Testis (tissue), 3 donors: ENCODE data around the gene MAP4. TPM values are rescaled to one million over a fixed set of nuclear protein-coding genes. Genes with fewer than 3 reads are reported as not detected.

Experiments used
- DNase-seq: peaks from one replicate; pipeline ENCODE4 v3.0.0-alpha.2; 2019
- H3K27ac ChIP-seq, 2 donors: fragments of 200-600 bp; sonication (generic); one replicate each; pipeline ENCODE4 v1.5.1; 2019
- H3K27me3 ChIP-seq: fragments of 200-600 bp; sonication (generic); one replicate; pipeline ENCODE4 v1.5.1; 2019
- H3K36me3 ChIP-seq: fragments of 200-600 bp; sonication (generic); one replicate; pipeline ENCODE4 v1.5.1; 2017; ENCODE audit warnings: low read depth; ENCODE audit errors: missing control alignments
- H3K4me1 ChIP-seq: fragments of 200-600 bp; sonication (generic); one replicate; pipeline ENCODE4 v1.5.1; 2019
- H3K4me3 ChIP-seq, 2 donors: fragments of 200-600 bp; sonication (generic); one replicate each; pipeline ENCODE4 v1.5.1; 2017 to 2019
- H3K9me3 ChIP-seq: fragments of 200-600 bp; sonication (generic); one replicate; pipeline ENCODE4 v1.5.1; 2017
- CTCF ChIP-seq, 3 experiments: fragments of 450-650 bp in 2 of 3; fragments of 200-600 bp in 1 of 3; sonication (generic) in 1 of 3; IDR thresholded peaks; one replicate each; pipeline ENCODE4 v1.5.1; 2016 to 2019; ENCODE audit warnings: antibody characterized with exemption in 3 of 3, mild to moderate bottlenecking in 2 of 3, moderate library complexity in 1 of 3
- POLR2A ChIP-seq: fragments of 450-650 bp; IDR thresholded peaks from one replicate; pipeline ENCODE4 v1.6.1; 2017; ENCODE audit warnings: antibody characterized with exemption, mild to moderate bottlenecking, moderate library complexity
- WGBS, 2 donors: methylation state at CpG; one replicate each; pipeline ENCODE4 v1.1.5; 2018; 5-methylcytosine and 5-hydroxymethylcytosine counted together
- intact Hi-C: fragments of 100-400 bp; cut with DNase I; formaldehyde crosslinking; loops from one replicate; pipeline ENCODE4 v1.15.1; 2023; ENCODE audit warnings: low total_unique reads
- polyA plus RNA-seq: library from polyadenylated mRNA; stranded (reverse); fragments of 350-450 nt; fragmentation: Illumina TruSeq; extraction: RNeasy Lipid Tissue Mini Kit (QIAGEN cat#74804); gene quantifications from one replicate; pipeline ENCODE4 v1.2.3, GENCODE V29; 2014; ENCODE audit warnings: low read depth, low replicate concordance; ENCODE audit not compliant: insufficient read depth
- total RNA-seq, 2 donors: library from RNA; depleted of rRNA; stranded (reverse); fragments of >200 nt; gene quantifications; one replicate each; pipeline ENCODE4 v1.2.3, GENCODE V29; 2016

The MAP4 gene
- total and polyA plus RNA-seq, 3 donors from 2014 or later, result 195 to 241 (median 226) TPM

DNA sequence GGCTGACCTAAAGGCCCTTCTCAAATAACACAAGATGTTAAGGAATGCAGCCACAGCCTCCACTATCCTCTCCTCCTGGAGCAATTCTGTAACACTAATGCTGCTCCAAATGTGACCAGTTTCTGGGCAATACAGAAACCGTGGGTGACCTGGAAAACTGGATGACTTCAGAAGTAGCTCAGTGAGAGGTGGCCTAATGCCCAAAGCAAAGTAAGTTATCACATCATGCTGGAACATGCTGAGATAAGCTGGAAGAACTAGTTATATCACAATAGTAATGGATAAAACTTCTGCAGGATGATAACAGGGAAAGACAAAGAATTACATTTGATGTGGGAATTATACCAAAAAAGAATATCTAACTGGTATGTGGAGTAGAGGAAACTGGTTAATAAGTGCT lies 141.3 kb downstream of the MAP4 start:
- H3K27ac ChIP-seq, result peak overlapping the region in 1 of 2 donors; percentile 39
- no peak for TF ChIP-seq POLR2A
- TF ChIP-seq CTCF (IDR thresholded peaks at IDR 0.05), result no peak
- WGBS, 2 donors, result 35 to 60% methylated on average over 1 of the region's 1 CpG

DNA sequence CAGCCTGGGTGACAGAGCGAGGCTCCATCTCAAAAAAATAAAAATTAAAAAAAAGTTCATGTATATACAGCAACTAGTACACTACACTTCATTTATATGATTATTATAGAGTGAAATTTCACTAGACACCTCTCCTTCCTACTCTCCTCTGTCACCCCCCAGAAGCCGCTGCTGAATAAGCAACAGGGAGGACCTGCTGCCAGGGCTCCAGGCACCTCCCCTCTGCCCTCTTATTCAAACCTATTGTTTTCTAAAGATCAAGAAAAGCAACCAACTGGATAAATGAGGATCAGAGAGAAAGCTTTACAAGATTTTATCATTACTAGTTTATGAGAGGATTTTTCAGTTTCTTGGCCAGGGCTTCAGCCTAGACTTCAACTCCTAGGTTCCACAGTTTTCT lies 141.8 kb downstream of the MAP4 start:
- H3K36me3 ChIP-seq, result no peaks in the 10 kb centered on the region
- H3K4me1 ChIP-seq, result peaks cover 25% of the 10 kb centered on the region
- TF ChIP-seq POLR2A, result no peak
- TF ChIP-seq CTCF (IDR thresholded peaks at IDR 0.05), result no peak
- H3K9me3 ChIP-seq, result no peaks in the 10 kb centered on the region
- WGBS, 2 donors, result 84 to 92% methylated on average over 2 of the region's 2 CpGs
- H3K4me3 ChIP-seq, result no peak overlapping the region
- no peaks in the 10 kb centered on the region for H3K27me3 ChIP-seq
- intact Hi-C loops, result no loop called here
- H3K27ac ChIP-seq, result peak overlapping the region in 1 of 2 donors; percentile 39
- DNase-seq, result no peak

More for the DNA sequence above, 141.3 kb downstream of the MAP4 start:
- Histone ChIP-seq H3K4me3 (no peak overlapping the region), H3K4me1 (peaks cover 25% of the 10 kb centered on the region), H3K27me3 (no peaks in the 10 kb centered on the region), H3K36me3 (no peaks in the 10 kb centered on the region), H3K9me3 (no peaks in the 10 kb centered on the region)
- intact Hi-C loops, result no loop called here
- no peak for DNase-seq

DNA sequence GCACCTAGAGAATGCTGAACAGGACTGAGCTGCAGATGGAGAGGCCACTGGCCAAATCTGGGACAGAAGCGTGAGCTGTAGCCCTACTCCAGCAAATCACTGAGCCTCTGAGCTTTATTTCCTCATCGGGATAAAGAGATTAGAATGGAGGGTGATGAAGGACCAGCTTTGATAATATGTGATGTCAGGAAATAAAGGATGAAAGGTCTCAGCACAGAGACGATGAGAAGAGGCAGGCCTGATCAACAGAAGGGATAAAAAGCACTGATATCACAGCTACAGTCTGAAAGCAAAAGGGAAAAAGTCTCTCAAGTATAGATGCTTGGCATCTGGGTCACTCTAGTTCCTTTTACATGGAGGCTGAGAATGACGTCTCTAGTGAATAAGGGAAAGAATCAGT lies 143.3 kb downstream of the MAP4 start:
- Histone ChIP-seq H3K36me3 (no peaks in the 10 kb centered on the region), H3K4me3 (no peak overlapping the region), H3K4me1 (peaks cover 25% of the 10 kb centered on the region), H3K27me3 (no peaks in the 10 kb centered on the region), H3K27ac (no peak overlapping the region), H3K9me3 (no peaks in the 10 kb centered on the region)
- 90 to 97% methylated on average over 4 of the region's 4 CpGs for WGBS, 2 donors
- DNase-seq, result no peak
- TF ChIP-seq CTCF (IDR thresholded peaks at IDR 0.05), result no peak
- no peak for TF ChIP-seq POLR2A
- intact Hi-C loops, result no loop called here

DNA sequence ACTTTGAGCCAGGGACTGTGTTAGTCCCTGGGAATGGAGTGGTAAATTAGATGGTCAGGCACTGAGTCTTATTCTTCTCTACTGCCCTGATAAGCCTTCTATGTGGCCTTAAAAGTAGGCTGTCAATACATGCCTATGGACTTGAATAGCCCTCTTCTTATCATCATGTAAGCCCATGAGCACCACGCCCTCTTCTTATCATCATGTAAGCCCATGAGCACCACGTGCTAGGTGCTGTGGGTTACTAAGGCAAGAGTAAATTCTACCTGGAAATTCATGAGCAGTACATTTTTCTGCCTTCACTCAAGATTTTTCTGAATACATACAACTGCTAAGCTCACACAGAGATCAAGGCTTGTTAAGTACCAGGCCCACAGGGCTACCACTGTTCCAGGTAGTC lies 144.8 kb downstream of the MAP4 start:
- no peak overlapping the region for H3K4me3 ChIP-seq
- no peak for DNase-seq
- H3K27ac ChIP-seq, result no peak overlapping the region
- no peaks in the 10 kb centered on the region for H3K9me3 ChIP-seq
- H3K36me3 ChIP-seq, result no peaks in the 10 kb centered on the region
- TF ChIP-seq CTCF (IDR thresholded peaks at IDR 0.05) (no peak), POLR2A (no peak)
- H3K27me3 ChIP-seq, result no peaks in the 10 kb centered on the region
- intact Hi-C loops, result no loop called here
- 89 to 94% methylated on average over 2 of the region's 2 CpGs for WGBS, 2 donors
- H3K4me1 ChIP-seq, result peaks cover 18% of the 10 kb centered on the region

- TF ChIP-seq POLR2A (no peak), CTCF (IDR thresholded peaks at IDR 0.05) (no peak)
- H3K27me3 ChIP-seq, result no peaks in the 10 kb centered on the region
- H3K36me3 ChIP-seq, result no peaks in the 10 kb centered on the region
- 91 to 97% methylated on average over 12 of the region's 12 CpGs for WGBS, 2 donors
- no peak for DNase-seq
- no peak overlapping the region for H3K4me3 ChIP-seq
- intact Hi-C loops, result no loop called here
- no peaks in the 10 kb centered on the region for H3K9me3 ChIP-seq
- no peak overlapping the region for H3K27ac ChIP-seq
- peaks cover 18% of the 10 kb centered on the region for H3K4me1 ChIP-seq
Observed at GRCh38 chr3:47870702-47871260, 145.4 kb downstream of the MAP4 start.
